HG03457 (cell line): ENCODE results near the gene PAK4.

Experiments used
- ATAC-seq: cut with Tn5 transposase; IDR thresholded peaks from one replicate; pipeline ENCODE4 v1.9.1; 2021; ENCODE audit warnings: moderate number of reproducible peaks; ENCODE audit not compliant: unreplicated experiment

The PAK4 gene

GRCh38 chr19:39162441-39163043, 37.0 kb downstream of the PAK4 start:
- ATAC-seq, result no peak

- ATAC-seq, result no peak
Measured at GRCh38 chr19:39163621-39164020, 38.0 kb downstream of the PAK4 start.

- ATAC-seq, result no peak
Measured at GRCh38 chr19:39164289-39164688, 38.7 kb downstream of the PAK4 start.

GRCh38 chr19:39165857-39166256, 40.3 kb downstream of the PAK4 start:
- ATAC-seq, result no peak

GRCh38 chr19:39166571-39167391, 41.2 kb downstream of the PAK4 start:
- no peak for ATAC-seq

GRCh38 chr19:39167461-39168257, 42.1 kb downstream of the PAK4 start:
- ATAC-seq, result no peak

GRCh38 chr19:39168258-39169142, 42.9 kb downstream of the PAK4 start:
- no peak for ATAC-seq

- no peak for ATAC-seq
Measured at GRCh38 chr19:39169143-39169810, 43.7 kb downstream of the PAK4 start.

GRCh38 chr19:39170386-39171231, 45.0 kb downstream of the PAK4 start:
- no peak for ATAC-seq

GRCh38 chr19:39171479-39172465, 46.2 kb downstream of the PAK4 start:
- ATAC-seq, result no peak

- ATAC-seq, result no peak
Measured at GRCh38 chr19:39172700-39173501, 47.3 kb downstream of the PAK4 start.

- ATAC-seq, result no peak
Measured at GRCh38 chr19:39173502-39173991, 48.0 kb downstream of the PAK4 start.

- no peak for ATAC-seq
Measured at GRCh38 chr19:39174142-39174541, 48.6 kb downstream of the PAK4 start.

- no peak for ATAC-seq
Measured at GRCh38 chr19:39174558-39175544, 49.3 kb downstream of the PAK4 start.

- no peak for ATAC-seq
Measured at GRCh38 chr19:39175564-39175963, 50.0 kb downstream of the PAK4 start.
